HepG2 (cell line): ENCODE measurements around the gene OGFOD3. TPM values are rescaled to one million over a fixed set of nuclear protein-coding genes. Genes with fewer than 3 reads are reported as not detected.
"Not testable (repeated sequence)": the region's sequence is repeated elsewhere in the genome, so short reads cannot be mapped to it uniquely, and the experiment has no call there.

ENCODE experiments used
- ATAC-seq: fragments of 200-7000 bp; cut with Tn5 transposase; 3 replicates; pipeline ENCODE4 v1.9.1; 2020; ENCODE audit warnings: mild to moderate bottlenecking, moderate library complexity
- BruUV-seq: library from RNA; stranded (reverse); fragments of 400-500 nt; replicated peaks from 2 replicates; lab custom pipeline; 2021; lab: Mats Ljungman, UMichigan
- CTCF ChIA-PET: fragments of 300-600 bp; formaldehyde crosslinking; extraction: SDS; loops from one replicate; lab custom pipeline; 2021; ENCODE audit warnings: low total read pairs, inconsistent platforms, low intra/inter-chr PET ratio; lab: Yijun Ruan, JAX
- POLR2A ChIA-PET: fragments of 350-600 bp; sonication (Branson Sonifier 250); formaldehyde crosslinking; loops from one replicate; lab custom pipeline; 2020; ENCODE audit warnings: antibody characterized with exemption, inconsistent platforms; lab: Yijun Ruan, JAX
- DNase-seq: peaks from one replicate; pipeline ENCODE4 v3.0.0-alpha.2; 2015; ENCODE audit warnings: low spot score
- FAIRE-seq: peaks from 3 replicates; lab custom pipeline; 2011; peaks lifted over from hg19 to GRCh38; lab: Jason Lieb, UNC
- H2AFZ ChIP-seq: one replicate; pipeline ENCODE4 v1.6.1; 2011; ENCODE audit warnings: low read length, inconsistent platforms
- H3K27ac ChIP-seq: fragments of 300-600 bp; 3 replicates; pipeline ENCODE4 v1.8.0; 2011; ENCODE audit warnings: mixed run types, mild to moderate bottlenecking, mixed read lengths, low read length, inconsistent platforms; ENCODE audit not compliant: insufficient read depth; ENCODE audit errors: extremely low read length
- H3K27me3 ChIP-seq, 2 experiments: fragments of 200-600 bp in 1 of 2; 2 replicates in 1 of 2; 3 replicates in 1 of 2; pipeline versions ENCODE4 v1.6.0 to v1.8.0; 2011; ENCODE audit warnings: low read length in 2 of 2, mild to moderate bottlenecking in 2 of 2, moderate library complexity in 2 of 2, inconsistent platforms in 1 of 2; ENCODE audit not compliant: insufficient read depth in 2 of 2, control insufficient read depth in 1 of 2
- H3K36me3 ChIP-seq, 2 experiments: fragments of 200-600 bp in 1 of 2; replicated peaks in 1 of 2; 2 replicates in 1 of 2; 3 replicates in 1 of 2; pipeline versions ENCODE4 v1.5.1 to v1.8.0; 2011; ENCODE audit warnings: low read length in 2 of 2, inconsistent platforms in 1 of 2; ENCODE audit not compliant: insufficient read depth in 2 of 2, control insufficient read depth in 1 of 2
- H3K4me1 ChIP-seq: 2 replicates; pipeline ENCODE4 v1.5.1; 2012; ENCODE audit warnings: low read length, inconsistent platforms; ENCODE audit not compliant: insufficient read depth
- H3K4me2 ChIP-seq: 2 replicates; pipeline ENCODE4 v1.6.0; 2011; ENCODE audit warnings: low read depth, low read length, inconsistent platforms
- H3K4me3 ChIP-seq, 3 experiments: fragments of 200-600 bp in 1 of 3; sonication (generic), shearing (Covaris generic) in 1 of 3; replicated peaks in 1 of 3; 2 replicates each; pipeline ENCODE4 v1.5.1; 2011 to 2016; ENCODE audit warnings: low read length in 3 of 3, inconsistent platforms in 2 of 3, low read depth in 2 of 3, mild to moderate bottlenecking in 2 of 3, control low read depth in 1 of 3, mixed read lengths in 1 of 3; ENCODE audit not compliant: insufficient read depth in 1 of 3
- H3K79me2 ChIP-seq: one replicate; pipeline ENCODE4 v1.6.1; 2011; ENCODE audit warnings: low read length, inconsistent platforms; ENCODE audit not compliant: insufficient read depth
- H3K9ac ChIP-seq: 2 replicates; pipeline ENCODE4 v1.6.0; 2011; ENCODE audit warnings: mild to moderate bottlenecking, low read depth, low read length, inconsistent platforms; ENCODE audit not compliant: insufficient read depth
- H3K9me3 ChIP-seq: 2 replicates; pipeline ENCODE4 v1.5.1; 2012; ENCODE audit warnings: mild to moderate bottlenecking, low read length
- H4K20me1 ChIP-seq: 2 replicates; pipeline ENCODE4 v1.6.0; 2011; ENCODE audit warnings: inconsistent platforms, mild to moderate bottlenecking, low read length, moderate library complexity; ENCODE audit not compliant: insufficient read depth
- AGO1 ChIP-seq: fragments of 200-400 bp; formaldehyde crosslinking; IDR thresholded peaks from 2 replicates; pipeline ENCODE4 v1.6.1; 2017; ENCODE audit warnings: mild to moderate bottlenecking, low read depth, low read length, moderate library complexity; ENCODE audit not compliant: poor library complexity, severe bottlenecking
- BCL6 ChIP-seq: IDR thresholded peaks from 2 replicates; pipeline ENCODE4 v1.6.1; 2016; ENCODE audit warnings: missing genetic modification reagents, missing compliant biosample characterization
- HDAC2 ChIP-seq: sonication (generic); formaldehyde crosslinking; IDR thresholded peaks from 2 replicates; pipeline ENCODE4 v1.4.0; 2020; ENCODE audit warnings: missing genetic modification reagents
- HOXA3 ChIP-seq: sonication (generic); formaldehyde crosslinking; IDR thresholded peaks from 2 replicates; pipeline ENCODE4 v1.5.0; 2020; ENCODE audit warnings: missing genetic modification reagents
- KLF16 ChIP-seq, 2 experiments: sonication (generic) in 1 of 2; formaldehyde crosslinking in 1 of 2; IDR thresholded peaks; 2 replicates each; pipeline versions ENCODE4 v1.6.1 to v1.8.0; 2016 to 2023; ENCODE audit warnings: missing genetic modification reagents in 2 of 2, missing compliant biosample characterization in 1 of 2
- MLLT10 ChIP-seq: sonication (generic); formaldehyde crosslinking; IDR thresholded peaks from 2 replicates; pipeline ENCODE4 v1.4.0; 2020; ENCODE audit warnings: missing genetic modification reagents
- MZF1 ChIP-seq: sonication (generic); formaldehyde crosslinking; IDR thresholded peaks from 2 replicates; pipeline ENCODE4 v1.8.1; 2023; ENCODE audit warnings: mild to moderate bottlenecking, missing genetic modification reagents, borderline replicate concordance
- PCBP1 ChIP-seq: fragments of 200-400 bp; formaldehyde crosslinking; IDR thresholded peaks from 2 replicates; pipeline ENCODE4 v1.6.1; 2017; ENCODE audit warnings: mild to moderate bottlenecking, low read depth, low read length, borderline replicate concordance
- RAD51 ChIP-seq: fragments of 450-650 bp; IDR thresholded peaks from 2 replicates; pipeline ENCODE4 v1.6.1; 2016; ENCODE audit warnings: borderline replicate concordance
- RBAK ChIP-seq: sonication (generic); formaldehyde crosslinking; IDR thresholded peaks from 2 replicates; pipeline ENCODE4 v1.5.1; 2020; ENCODE audit warnings: mild to moderate bottlenecking, missing genetic modification reagents
- SIN3A ChIP-seq: IDR thresholded peaks from 2 replicates; pipeline ENCODE4 v1.6.1; 2011; ENCODE audit warnings: low read depth, mild to moderate bottlenecking, control low read depth, low read length, borderline replicate concordance
- SP2 ChIP-seq: sonication (generic); formaldehyde crosslinking; IDR thresholded peaks from 2 replicates; pipeline ENCODE4 v1.5.1; 2020; ENCODE audit warnings: mild to moderate bottlenecking, missing genetic modification reagents
- ZBTB20 ChIP-seq: sonication (generic); formaldehyde crosslinking; IDR thresholded peaks from 2 replicates; pipeline ENCODE4 v1.8.1; 2023; ENCODE audit warnings: missing genetic modification reagents, low read depth, mild to moderate bottlenecking, borderline replicate concordance
- ZNF10 ChIP-seq: sonication (generic); formaldehyde crosslinking; IDR thresholded peaks from 2 replicates; pipeline ENCODE4 v1.4.0; 2020; ENCODE audit warnings: mild to moderate bottlenecking, low read depth, missing genetic modification reagents, borderline replicate concordance
- ZNF101 ChIP-seq: sonication (generic); formaldehyde crosslinking; IDR thresholded peaks from 2 replicates; pipeline ENCODE4 v1.4.0; 2020; ENCODE audit warnings: mild to moderate bottlenecking, low read depth, missing genetic modification reagents, borderline replicate concordance
- ZNF180 ChIP-seq: sonication (generic); formaldehyde crosslinking; IDR thresholded peaks from 2 replicates; pipeline ENCODE4 v1.4.0; 2020; ENCODE audit warnings: low read depth, missing genetic modification reagents, borderline replicate concordance
- ZNF441 ChIP-seq: sonication (generic); formaldehyde crosslinking; IDR thresholded peaks from 2 replicates; pipeline ENCODE4 v1.7.0; 2021; ENCODE audit warnings: missing genetic modification reagents, borderline replicate concordance
- ZNF484 ChIP-seq: sonication (generic); formaldehyde crosslinking; IDR thresholded peaks from 2 replicates; pipeline ENCODE4 v1.5.1; 2020; ENCODE audit warnings: mild to moderate bottlenecking, low read depth, missing genetic modification reagents, borderline replicate concordance
- ZNF629 ChIP-seq: sonication (generic); formaldehyde crosslinking; conservative IDR thresholded peaks from 2 replicates; pipeline ENCODE4 v1.5.0; 2020; ENCODE audit warnings: missing genetic modification reagents
- ZNF879 ChIP-seq: sonication (generic); formaldehyde crosslinking; IDR thresholded peaks from 2 replicates; pipeline ENCODE4 v1.8.1; 2023; ENCODE audit warnings: missing genetic modification reagents
- WGBS: methylation state at CpG from one replicate; pipeline ENCODE4 v1.1.6; 2017; ENCODE audit warnings: low lambda C conversion rate; 5-methylcytosine and 5-hydroxymethylcytosine counted together
- in situ Hi-C: cut with HindIII; loops from 2 replicates; pipeline ENCODE4 v1.10.0; 2017; ENCODE audit warnings: low pct_unique_long_range_greater_than_20kb; ENCODE audit not compliant: extremely low pct_ligation_motif_present
- intact Hi-C: fragments of 100-400 bp; cut with micrococcal nuclease; formaldehyde crosslinking; loops from one replicate; pipeline ENCODE4 v1.10.0; 2022; ENCODE audit not compliant: unreplicated experiment
- polyA plus RNA-seq, 8 experiments: library from polyadenylated mRNA; depleted of rRNA in 3 of 8; stranded (reverse) in 7 of 8; unstranded in 1 of 8; fragments of >200 nt; fragmentation: Illumina TruSeq in 4 of 8; extraction: Trizol in 4 of 8; gene quantifications; 2 replicates each; pipeline versions ENCODE4 v1.2.1 to v1.2.3, GENCODE V29; 2011 to 2016; ENCODE audit warnings: low read depth in 4 of 8, missing spikeins in 1 of 8, mixed read lengths in 1 of 8; ENCODE audit not compliant: insufficient read depth in 1 of 8
- total RNA-seq, 5 experiments: library from RNA; depleted of rRNA; stranded (reverse); fragments of >200 nt; fragmentation: Illumina TruSeq; extraction: Trizol; gene quantifications; 2 replicates each; pipeline ENCODE4 v1.2.3, GENCODE V29; 2016; ENCODE audit warnings: low read depth in 1 of 5
- TF ChIP-seq, protein P1 (sequence below): sonication (generic); formaldehyde crosslinking; IDR thresholded peaks from 2 replicates; pipeline ENCODE4 v1.4.0; 2020; ENCODE audit warnings: missing genetic modification reagents

The OGFOD3 gene
- total and polyA plus RNA-seq, 2 of the 13 experiments (the other 11 are each of a cell fraction or from before 2014, with no cell fraction given), result 40.0 to 42.1 TPM

DNA sequence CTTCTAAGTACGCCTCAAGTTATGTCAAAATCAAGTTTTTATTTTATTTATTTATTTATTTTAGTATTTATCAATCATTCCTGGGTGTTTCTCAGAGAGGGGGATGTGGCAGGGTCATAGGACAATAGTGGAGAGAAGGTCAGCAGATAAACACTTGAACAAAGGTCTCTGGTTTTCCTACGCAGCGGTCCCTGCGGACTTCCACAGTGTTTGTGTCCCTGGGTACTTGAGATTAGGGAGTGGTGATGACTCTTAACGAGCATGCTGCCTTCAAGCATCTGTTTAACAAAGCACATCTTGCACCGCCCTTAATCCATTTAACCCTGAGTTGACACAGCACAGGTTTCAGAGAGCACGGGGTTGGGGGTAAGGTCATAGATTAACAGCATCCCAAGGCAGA, 34.8 kb upstream of the OGFOD3 start:
- H3K27me3 ChIP-seq, H2AFZ ChIP-seq, H4K20me1 ChIP-seq, H3K9ac ChIP-seq, CTCF ChIA-PET, intact Hi-C loops, POLR2A ChIA-PET, H3K27ac ChIP-seq, H3K4me2 ChIP-seq, BruUV-seq, DNase-seq, in situ Hi-C loops, H3K9me3 ChIP-seq, H3K4me3 ChIP-seq, H3K36me3 ChIP-seq, ATAC-seq, FAIRE-seq: not testable (repeated sequence)
- Histone ChIP-seq H3K4me1 (peaks cover 56% of the 10 kb centered on the region), H3K79me2 (peaks cover 13% of the 10 kb centered on the region)
- 56% methylated on average over 7 of the region's 7 CpGs for WGBS
- peak; percentile 67 for TF ChIP-seq BCL6 (CRISPR knock-in tag)

DNA sequence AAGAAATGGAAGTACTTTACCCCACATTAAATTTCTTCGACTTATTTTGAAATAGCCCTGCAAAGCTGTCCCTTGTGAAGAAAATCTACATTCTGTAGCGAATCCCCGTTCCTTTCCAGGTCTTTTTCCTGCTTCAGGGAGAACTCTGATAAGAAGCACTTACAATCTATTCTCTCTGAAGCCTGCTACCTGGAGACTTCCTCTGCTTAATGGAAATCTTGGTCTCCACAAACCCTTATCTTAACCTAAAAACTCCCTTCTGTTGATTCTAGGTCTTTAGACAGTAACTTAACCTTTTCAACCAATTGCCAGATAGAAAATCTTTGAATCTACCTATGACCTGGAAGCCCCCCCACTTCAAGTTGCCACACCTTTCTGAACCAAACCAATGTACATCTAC, 33.8 kb upstream of the OGFOD3 start:
- 96% methylated on average over 3 of the region's 3 CpGs for WGBS
- no peak overlapping the region for H2AFZ ChIP-seq
- H3K27ac ChIP-seq, result no peak overlapping the region
- no peak for FAIRE-seq
- H3K36me3 ChIP-seq, result no peaks in the 10 kb centered on the region
- no peak for TF ChIP-seq PCBP1
- TF ChIP-seq ZNF10 (CRISPR knock-in tag), result no peak
- TF ChIP-seq AGO1, result no peak
- TF ChIP-seq, protein P1, sequence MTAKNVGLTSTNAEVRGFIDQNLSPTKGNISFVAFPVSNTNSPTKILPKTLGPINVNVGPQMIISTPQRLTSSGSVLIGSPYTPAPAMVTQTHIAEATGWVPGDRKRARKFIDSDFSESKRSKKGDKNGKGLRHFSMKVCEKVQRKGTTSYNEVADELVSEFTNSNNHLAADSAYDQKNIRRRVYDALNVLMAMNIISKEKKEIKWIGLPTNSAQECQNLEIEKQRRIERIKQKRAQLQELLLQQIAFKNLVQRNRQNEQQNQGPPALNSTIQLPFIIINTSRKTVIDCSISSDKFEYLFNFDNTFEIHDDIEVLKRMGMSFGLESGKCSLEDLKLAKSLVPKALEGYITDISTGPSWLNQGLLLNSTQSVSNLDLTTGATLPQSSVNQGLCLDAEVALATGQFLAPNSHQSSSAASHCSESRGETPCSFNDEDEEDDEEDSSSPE, result no peak
- no peak for TF ChIP-seq ZNF484 (CRISPR knock-in tag)
- no peak for TF ChIP-seq ZNF629 (CRISPR knock-in tag)
- TF ChIP-seq ZNF180 (CRISPR knock-in tag), result no peak
- no peak for TF ChIP-seq HOXA3 (CRISPR knock-in tag)
- TF ChIP-seq RBAK (CRISPR knock-in tag), result no peak
- TF ChIP-seq HDAC2 (CRISPR knock-in tag), result no peak
- no peak for TF ChIP-seq MZF1
- TF ChIP-seq ZNF101, result no peak
- TF ChIP-seq ZNF441 (CRISPR knock-in tag), result no peak
- TF ChIP-seq KLF16 (CRISPR knock-in tag; IDR thresholded peaks at IDR 0.05), result no peak
- TF ChIP-seq SP2, result no peak
- no peak for TF ChIP-seq ZNF879 (CRISPR knock-in tag)
- TF ChIP-seq RAD51, result no peak
- TF ChIP-seq SIN3A, result no peak
- no peak for TF ChIP-seq MLLT10
- no peak for TF ChIP-seq ZBTB20 (CRISPR knock-in tag)
- TF ChIP-seq, all 625 proteins: peak for 0
- ChIA-PET POLR2A (no interaction called here), CTCF (no interaction called here)
- Histone ChIP-seq H3K4me3 (no peak overlapping the region), H3K9ac (no peak overlapping the region), H4K20me1 (no peaks in the 10 kb centered on the region), H3K4me2 (no peak overlapping the region), H3K9me3 (no peaks in the 10 kb centered on the region), H3K4me1 (peaks cover 49% of the 10 kb centered on the region), H3K79me2 (peaks cover 13% of the 10 kb centered on the region), H3K27me3 (no peaks in the 10 kb centered on the region)
- in situ Hi-C loops, result no loop called here
- DNase-seq, result no peak
- no peak for ATAC-seq
- intact Hi-C loops, result no loop called here
- BruUV-seq, result no TSS peak
